Right lobe of liver (tissue), 6 donors: Measurements from ENCODE around the gene DNPH1. TPM values are rescaled to one million over a fixed set of nuclear protein-coding genes. Genes with fewer than 3 reads are reported as not detected.

Experiments used
- ATAC-seq, 4 donors: fragments of 200-7000 bp; cut with Tn5 transposase; one replicate each; pipeline ENCODE4 v1.9.1; 2020; ENCODE audit warnings: mild to moderate bottlenecking in 4 of 4, moderate library complexity in 4 of 4
- DNase-seq, 3 donors: peaks; one replicate each; pipeline ENCODE4 v3.0.0-alpha.2; 2020
- H3K27ac ChIP-seq, 3 donors: fragments of 200-600 bp; one replicate each; pipeline ENCODE4 v1.8.0; 2022
- H3K27me3 ChIP-seq, 2 donors: fragments of 200-600 bp; one replicate each; pipeline ENCODE4 v1.8.0; 2022
- H3K36me3 ChIP-seq, 4 donors: fragments of 200-600 bp; sonication (generic) in 1 of 4; one replicate each; pipeline versions ENCODE4 v1.5.1 to v1.8.0; 2017 to 2022; ENCODE audit warnings: control low read depth in 1 of 4
- H3K4me1 ChIP-seq, 4 donors: fragments of 200-600 bp; sonication (generic) in 1 of 4; one replicate each; pipeline versions ENCODE4 v1.5.1 to v1.8.0; 2017 to 2022; ENCODE audit warnings: control low read depth in 1 of 4
- H3K4me3 ChIP-seq, 3 donors: fragments of 200-600 bp; one replicate each; pipeline ENCODE4 v1.8.0; 2022
- H3K9me3 ChIP-seq, 4 donors: fragments of 200-600 bp; sonication (generic) in 1 of 4; one replicate each; pipeline versions ENCODE4 v1.5.1 to v1.8.0; 2017 to 2022; ENCODE audit warnings: control low read depth in 1 of 4
- POLR2A ChIP-seq: fragments of 450-650 bp; IDR thresholded peaks from one replicate; pipeline ENCODE4 v1.6.1; 2017; ENCODE audit warnings: antibody characterized with exemption, mild to moderate bottlenecking
- WGBS: methylation state at CpG from one replicate; pipeline ENCODE4 v1.1.6; 2018; ENCODE audit warnings: low coverage, low lambda C conversion rate; ENCODE audit not compliant: insufficient coverage; ENCODE audit errors: missing lambda C conversion rate; 5-methylcytosine and 5-hydroxymethylcytosine counted together
- intact Hi-C, 2 donors: fragments of 100-400 bp; cut with DNase I; formaldehyde crosslinking; loops; one replicate each; pipeline versions ENCODE4 v1.11.2 to v1.14.1; 2022
- total RNA-seq, 6 experiments: library from RNA; depleted of rRNA in 2 of 6; stranded (reverse); fragments of >200 nt in 2 of 6; fragmentation: NEBNext Ultra II Directional in 3 of 6; extraction: Animal tissue kit (Norgen Biotek cat#: 25700) in 3 of 6; gene quantifications; one replicate each; pipeline versions ENCODE4 v1.1.0 to v1.2.4, GENCODE V29; 2016 to 2023
- TF ChIP-seq, protein P1 (sequence below), 4 donors: fragments of 200-600 bp in 3 of 4; fragments of 450-650 bp in 1 of 4; IDR thresholded peaks; one replicate each; pipeline versions ENCODE4 v1.5.1 to v1.8.0; 2016 to 2022; ENCODE audit warnings: antibody characterized with exemption in 4 of 4, mild to moderate bottlenecking in 2 of 4
- donor health status: DM: no; HTN: yes; CAD: no.
- donor health status: DM: no; HTN: no; CAD: no.
- donor health status: DM: no; HTN: no; CAD: no.
- donor health status: DM: no; HTN: yes; CAD: no.
- donor health status: DM: no; HTN: yes; CAD: no.

Gene DNPH1
- total RNA-seq, 6 experiments from 2014 or later: 50.7 to 107 (median 62.4) TPM

DNA sequence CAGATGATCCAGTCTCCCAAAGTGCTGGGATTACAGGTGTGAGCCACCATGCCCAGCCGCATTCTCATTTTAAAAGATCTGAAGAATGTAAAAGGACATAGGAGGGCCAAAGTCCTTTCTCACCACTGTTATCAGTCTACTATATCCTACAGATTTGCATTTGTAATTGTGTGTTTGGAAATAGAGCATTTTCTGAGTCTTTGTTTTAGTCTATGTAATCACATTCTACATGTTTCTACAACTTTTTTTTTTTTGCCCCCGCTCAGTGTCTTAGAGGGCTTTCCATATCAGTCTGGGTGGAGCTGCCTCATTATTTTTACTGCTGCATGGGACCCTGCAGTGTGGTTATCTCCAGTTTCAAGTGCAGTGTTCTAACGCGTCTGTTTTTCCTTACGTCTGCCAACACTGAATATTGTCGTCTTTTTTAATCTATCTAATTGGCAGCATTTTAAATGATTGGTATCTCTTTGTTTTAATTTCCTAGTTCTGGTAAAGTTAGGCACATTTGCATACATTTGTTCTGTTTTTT lies 39.4 kb downstream of the DNPH1 start:
- H3K4me1 ChIP-seq: no peaks in the 10 kb centered on the region
- ATAC-seq (no peak), DNase-seq (no peak)
- TF ChIP-seq POLR2A: no peak
- TF ChIP-seq, protein P1, sequence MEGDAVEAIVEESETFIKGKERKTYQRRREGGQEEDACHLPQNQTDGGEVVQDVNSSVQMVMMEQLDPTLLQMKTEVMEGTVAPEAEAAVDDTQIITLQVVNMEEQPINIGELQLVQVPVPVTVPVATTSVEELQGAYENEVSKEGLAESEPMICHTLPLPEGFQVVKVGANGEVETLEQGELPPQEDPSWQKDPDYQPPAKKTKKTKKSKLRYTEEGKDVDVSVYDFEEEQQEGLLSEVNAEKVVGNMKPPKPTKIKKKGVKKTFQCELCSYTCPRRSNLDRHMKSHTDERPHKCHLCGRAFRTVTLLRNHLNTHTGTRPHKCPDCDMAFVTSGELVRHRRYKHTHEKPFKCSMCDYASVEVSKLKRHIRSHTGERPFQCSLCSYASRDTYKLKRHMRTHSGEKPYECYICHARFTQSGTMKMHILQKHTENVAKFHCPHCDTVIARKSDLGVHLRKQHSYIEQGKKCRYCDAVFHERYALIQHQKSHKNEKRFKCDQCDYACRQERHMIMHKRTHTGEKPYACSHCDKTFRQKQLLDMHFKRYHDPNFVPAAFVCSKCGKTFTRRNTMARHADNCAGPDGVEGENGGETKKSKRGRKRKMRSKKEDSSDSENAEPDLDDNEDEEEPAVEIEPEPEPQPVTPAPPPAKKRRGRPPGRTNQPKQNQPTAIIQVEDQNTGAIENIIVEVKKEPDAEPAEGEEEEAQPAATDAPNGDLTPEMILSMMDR (IDR thresholded peaks at IDR 0.05): no peak
- H3K36me3 ChIP-seq: peaks cover 0 to 31% (median 0%) of the 10 kb centered on the region in 4 donors
- no peak overlapping the region for H3K4me3 ChIP-seq
- no peaks in the 10 kb centered on the region for H3K9me3 ChIP-seq
- H3K27me3 ChIP-seq: no peaks in the 10 kb centered on the region
- intact Hi-C loops: no loop called here
- H3K27ac ChIP-seq: no peak overlapping the region
- 90% methylated on average over 6 of the region's 6 CpGs for WGBS

DNA sequence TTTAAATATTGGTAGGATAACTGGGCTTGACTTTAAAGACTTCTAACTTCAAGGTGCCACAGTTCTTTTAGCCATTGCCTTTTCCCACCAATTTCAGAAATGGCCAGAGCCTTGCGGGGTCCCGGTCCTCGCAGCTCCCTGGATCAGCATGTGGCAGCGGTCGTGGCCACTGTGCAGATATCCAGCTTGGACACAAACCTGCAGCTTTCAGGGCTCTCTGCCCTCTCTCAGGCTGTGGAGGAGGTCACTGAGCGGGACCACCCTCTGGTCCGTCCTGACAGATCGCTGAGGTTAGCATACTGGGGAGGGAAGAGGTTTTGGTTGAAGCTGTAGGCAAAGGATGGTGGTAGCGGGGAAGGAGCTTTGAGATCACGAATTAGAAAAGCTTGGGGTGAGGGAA lies 40.9 kb downstream of the DNPH1 start:
- H3K4me3 ChIP-seq: no peak overlapping the region
- no peaks in the 10 kb centered on the region for H3K27me3 ChIP-seq
- TF ChIP-seq POLR2A: no peak
- TF ChIP-seq, protein P1 (IDR thresholded peaks at IDR 0.05): no peak
- H3K9me3 ChIP-seq: no peaks in the 10 kb centered on the region
- H3K27ac ChIP-seq: no peak overlapping the region
- 90% methylated on average over 7 of the region's 10 CpGs for WGBS
- intact Hi-C loops: no loop called here
- DNase-seq (peak in 1 of 3 donors; percentile 24), ATAC-seq (no peak)
- H3K36me3 ChIP-seq: peaks cover 0 to 26% (median 0%) of the 10 kb centered on the region in 4 donors
- H3K4me1 ChIP-seq: no peaks in the 10 kb centered on the region

DNA sequence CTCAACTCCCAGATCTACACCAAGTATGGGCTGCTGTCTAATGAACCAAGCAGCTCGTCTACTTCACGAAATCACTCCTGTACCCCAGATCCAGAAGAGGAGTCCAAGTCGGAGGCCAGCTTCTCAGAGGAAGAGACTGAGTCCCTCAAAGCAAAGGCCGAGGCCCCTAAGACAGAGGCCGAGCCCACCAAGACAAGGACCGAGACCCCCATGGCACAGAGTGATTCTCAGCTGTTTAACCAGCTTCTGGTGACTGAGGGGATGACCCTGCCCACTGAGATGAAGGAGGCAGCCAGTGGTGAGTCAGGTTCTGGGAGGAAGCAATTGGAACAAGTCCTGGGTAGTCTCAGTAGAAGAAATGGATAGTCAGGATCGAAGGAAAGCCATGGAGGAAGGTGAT lies 41.5 kb downstream of the DNPH1 start:
- no peak for ATAC-seq
- intact Hi-C loops: no loop called here
- no peak for TF ChIP-seq POLR2A
- TF ChIP-seq, protein P1 (IDR thresholded peaks at IDR 0.05): no peak
- DNase-seq: peak in 1 of 3 donors; percentile 29
- Histone ChIP-seq H3K27me3 (no peaks in the 10 kb centered on the region), H3K27ac (no peak overlapping the region), H3K36me3 (peaks cover 0 to 21% (median 0%) of the 10 kb centered on the region in 4 donors), H3K4me1 (peaks cover 0 to 2% (median 0%) of the 10 kb centered on the region in 4 donors), H3K9me3 (no peaks in the 10 kb centered on the region), H3K4me3 (no peak overlapping the region)
- 90% methylated on average over 2 of the region's 7 CpGs for WGBS

GRCh38 chr6:43186706-43187105 lies 42.6 kb downstream of the DNPH1 start:
- DNase-seq: no peak
- ATAC-seq: no peak
- 100% methylated on average over 1 of the region's 4 CpGs for WGBS
- Histone ChIP-seq H3K27ac (no peak overlapping the region), H3K4me1 (peaks cover 0 to 8% (median 0%) of the 10 kb centered on the region in 4 donors), H3K36me3 (peaks cover 0 to 21% (median 0%) of the 10 kb centered on the region in 4 donors), H3K4me3 (no peak overlapping the region), H3K27me3 (no peaks in the 10 kb centered on the region), H3K9me3 (no peaks in the 10 kb centered on the region)
- intact Hi-C loops: no loop called here
- no peak for TF ChIP-seq POLR2A
- TF ChIP-seq, protein P1 (IDR thresholded peaks at IDR 0.05): no peak

- Histone ChIP-seq H3K27me3 (no peaks in the 10 kb centered on the region), H3K27ac (no peak overlapping the region), H3K36me3 (peaks cover 0 to 21% (median 0%) of the 10 kb centered on the region in 4 donors), H3K4me1 (peaks cover 0 to 15% (median 0%) of the 10 kb centered on the region in 4 donors), H3K9me3 (no peaks in the 10 kb centered on the region), H3K4me3 (no peak overlapping the region)
- 93% methylated on average over 6 of the region's 14 CpGs for WGBS
- TF ChIP-seq, protein P1 (IDR thresholded peaks at IDR 0.05): no peak
- no peak for TF ChIP-seq POLR2A
- DNase-seq (no peak), ATAC-seq (no peak)
- intact Hi-C loops: no loop called here
Observed at GRCh38 chr6:43186019-43186418, 43.3 kb downstream of the DNPH1 start.
